Astrocyte of the spinal cord (primary cell): Measurements from ENCODE around the gene COX19.

ENCODE experiments used
- DNase-seq: peaks from one replicate; pipeline ENCODE4 v3.0.0; 2011; ENCODE audit warnings: low read depth, low spot score
- H3K4me3 ChIP-seq: 2 replicates; pipeline ENCODE4 v1.5.1; 2011; ENCODE audit warnings: low read depth, mild to moderate bottlenecking, low read length, moderate library complexity
- CTCF ChIP-seq: IDR thresholded peaks from 2 replicates; pipeline ENCODE4 v1.5.1; 2012; ENCODE audit warnings: low read depth, mild to moderate bottlenecking, low read length, inconsistent platforms
- in situ Hi-C: cut with HindIII; loops from 2 replicates; pipeline ENCODE4 v1.10.0; 2017; ENCODE audit warnings: low sequenced_read_pairs

COX19 gene

DNA sequence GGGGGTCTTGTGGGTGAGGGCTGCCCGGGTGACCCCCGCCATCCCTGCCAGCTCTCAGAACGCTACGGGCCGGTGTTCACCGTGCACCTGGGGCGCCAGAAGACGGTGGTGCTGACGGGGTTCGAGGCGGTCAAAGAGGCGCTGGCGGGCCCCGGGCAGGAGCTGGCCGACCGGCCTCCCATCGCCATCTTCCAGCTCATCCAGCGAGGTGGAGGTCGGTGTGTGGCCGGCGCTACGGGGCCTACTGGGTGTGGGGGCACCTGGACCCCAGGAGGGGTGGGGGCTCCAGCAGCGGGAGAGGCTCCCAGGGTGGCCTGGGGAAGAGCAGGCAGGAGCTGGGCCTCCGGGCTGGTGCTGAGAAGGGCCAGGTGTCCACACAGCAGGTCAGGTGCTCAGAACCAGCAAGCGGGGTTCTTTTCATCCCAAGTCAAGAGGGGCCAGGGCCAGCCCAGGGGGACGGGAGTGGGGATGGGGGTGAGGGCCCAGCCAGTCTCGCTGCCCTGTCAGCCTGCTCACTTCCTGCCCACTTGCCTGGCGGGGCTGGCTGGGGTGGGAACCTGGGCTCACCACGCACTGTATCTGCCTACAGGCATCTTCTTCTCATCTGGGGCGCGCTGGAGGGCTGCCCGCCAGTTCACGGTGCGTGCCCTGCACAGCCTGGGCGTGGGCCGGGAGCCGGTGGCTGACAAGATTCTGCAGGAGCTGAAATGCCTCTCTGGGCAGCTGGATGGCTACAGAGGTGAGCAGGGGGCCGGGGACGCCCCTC lies 9.2 kb upstream of the COX19 start:
- no peak overlapping the region for H3K4me3 ChIP-seq
- no peak for TF ChIP-seq CTCF
- in situ Hi-C loops, result no loop called here
- DNase-seq, result no peak

GRCh38 chr7:983616-984071 lies 8.3 kb upstream of the COX19 start:
- no peak for TF ChIP-seq CTCF
- DNase-seq, result no peak
- no peak overlapping the region for H3K4me3 ChIP-seq
- in situ Hi-C loops, result no loop called here

DNA sequence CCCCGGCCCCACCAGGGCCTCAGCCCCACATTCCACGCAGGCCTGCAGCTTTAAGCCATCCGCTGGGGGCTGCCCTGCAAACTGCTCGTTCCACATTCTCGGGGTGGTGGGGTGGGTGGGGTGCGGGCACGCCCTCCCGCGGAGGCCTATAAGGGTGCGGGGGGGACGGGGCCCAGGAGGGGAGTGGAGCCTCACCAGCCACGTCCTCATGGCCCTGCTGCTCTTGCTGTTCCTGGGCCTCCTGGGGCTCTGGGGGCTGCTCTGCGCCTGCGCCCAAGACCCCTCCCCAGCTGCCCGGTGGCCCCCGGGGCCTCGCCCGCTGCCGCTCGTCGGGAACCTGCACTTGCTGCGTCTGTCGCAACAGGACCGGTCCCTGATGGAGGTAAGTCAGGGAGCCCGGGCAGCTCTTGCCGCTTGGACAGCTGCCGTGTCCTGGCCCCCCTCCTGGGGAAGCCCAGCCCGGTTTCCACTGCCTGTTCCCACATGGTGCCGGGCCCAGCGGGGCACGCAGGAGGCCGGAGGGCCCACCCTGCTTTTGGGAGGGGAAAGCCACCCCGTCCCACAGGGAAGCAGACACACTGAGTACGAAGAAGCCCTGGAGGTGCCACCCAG lies 7.8 kb upstream of the COX19 start, which contains the start of gene CYP2W1:
TSS of gene CYP2W1 (plus strand) at position 178 of the 612 bp plus-strand sequence. CDS start at position 209, 31 bp downstream.
- no peak for TF ChIP-seq CTCF
- no peak within 1 kb of the TSS for H3K4me3 ChIP-seq
- in situ Hi-C loops, result no loop called here
- DNase-seq, result no peak

DNA sequence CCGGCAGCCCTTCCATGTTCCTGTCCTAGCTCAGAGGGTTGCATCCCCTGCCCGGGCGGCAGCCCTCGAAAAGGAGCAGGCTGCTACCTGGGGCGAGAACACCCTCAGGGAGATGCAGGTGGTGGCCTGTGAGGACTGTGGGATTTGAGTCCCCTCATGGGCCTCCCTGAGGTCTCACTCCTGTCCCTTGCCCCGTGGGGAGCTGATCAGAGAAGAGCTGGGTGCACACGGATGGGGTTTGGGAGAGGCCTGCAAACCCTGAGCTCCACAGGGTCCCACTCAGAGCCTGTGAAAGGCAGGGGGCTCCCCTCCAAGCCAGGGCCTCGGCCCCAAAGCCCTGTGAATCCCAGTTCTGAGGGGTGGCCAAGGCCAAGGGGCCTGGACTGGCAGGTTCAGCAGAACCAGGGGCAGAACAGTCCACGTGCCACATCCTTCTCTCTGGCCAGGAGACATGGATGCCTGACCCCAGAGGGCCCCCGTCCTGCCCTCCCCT lies 7.2 kb upstream of the COX19 start:
- TF ChIP-seq CTCF, result no peak
- no peak for DNase-seq
- in situ Hi-C loops, result no loop called here
- no peak overlapping the region for H3K4me3 ChIP-seq

- no peak overlapping the region for H3K4me3 ChIP-seq
- TF ChIP-seq CTCF, result no peak
- in situ Hi-C loops, result no loop called here
- no peak for DNase-seq
Observed at GRCh38 chr7:981793-982510, 6.6 kb upstream of the COX19 start.

GRCh38 chr7:979886-980571 lies 4.7 kb upstream of the COX19 start:
- TF ChIP-seq CTCF, result no peak
- no peak overlapping the region for H3K4me3 ChIP-seq
- DNase-seq, result no peak
- in situ Hi-C loops, result no loop called here
